ENCODE results near the gene TLX1.

Gene TLX1

GRCh38 chr10:101136007-101136707 is 5.1 kb downstream of the TLX1 start:
- TF ChIP-seq CTCF (IDR thresholded peaks at IDR 0.05): no peak
- Histone ChIP-seq H3K27me3 (peaks cover 100% of the 10 kb centered on the region), H3K9me3 (no peaks in the 10 kb centered on the region), H3K36me3 (no peaks in the 10 kb centered on the region), H3K27ac (no peak overlapping the region), H3K4me1 (ENCODE audit: control insufficient read depth in 1 of 2, insufficient read depth in 1 of 2, low read depth in 1 of 2, low read length in 1 of 2) (peaks cover 9% of the 10 kb centered on the region in 2 experiments), H3K4me3 (ENCODE audit: low read depth in 1 of 2, low read length in 1 of 2) (no peak overlapping the region)

GRCh38 chr10:101136708-101137121 is 5.6 kb downstream of the TLX1 start:
- peaks cover 9% of the 10 kb centered on the region in 2 experiments for H3K4me1 ChIP-seq (ENCODE audit: control insufficient read depth in 1 of 2, insufficient read depth in 1 of 2, low read depth in 1 of 2, low read length in 1 of 2)
- TF ChIP-seq CTCF (IDR thresholded peaks at IDR 0.05): no peak
- no peak overlapping the region for H3K27ac ChIP-seq
- no peak overlapping the region for H3K4me3 ChIP-seq (ENCODE audit: low read depth in 1 of 2, low read length in 1 of 2)
- H3K27me3 ChIP-seq: peaks cover 100% of the 10 kb centered on the region
- no peaks in the 10 kb centered on the region for H3K36me3 ChIP-seq
- no peaks in the 10 kb centered on the region for H3K9me3 ChIP-seq

DNA sequence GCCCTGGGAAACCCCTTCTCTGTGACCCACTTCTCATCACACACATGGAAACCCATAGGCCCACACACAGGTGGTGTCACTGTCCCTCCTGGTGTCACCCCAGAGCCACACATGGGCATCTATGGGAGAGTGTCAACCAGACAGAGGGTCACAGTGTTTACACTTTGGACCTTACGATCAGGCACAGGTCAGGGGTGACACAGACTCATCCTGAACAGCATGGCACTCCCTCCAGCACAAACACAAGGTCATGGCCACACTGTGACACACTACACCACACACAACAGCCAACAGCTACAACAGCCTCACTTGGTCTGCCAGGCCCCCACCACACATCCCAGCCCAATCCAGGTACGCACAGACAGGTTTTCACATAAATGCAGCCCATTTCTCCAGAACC is 6.2 kb downstream of the TLX1 start:
- peaks cover 9% of the 10 kb centered on the region in 2 experiments for H3K4me1 ChIP-seq (ENCODE audit: control insufficient read depth in 1 of 2, insufficient read depth in 1 of 2, low read depth in 1 of 2, low read length in 1 of 2)
- peaks cover 100% of the 10 kb centered on the region for H3K27me3 ChIP-seq
- H3K9me3 ChIP-seq: no peaks in the 10 kb centered on the region
- no peak overlapping the region for H3K4me3 ChIP-seq (ENCODE audit: low read depth in 1 of 2, low read length in 1 of 2)
- no peak for TF ChIP-seq CTCF (IDR thresholded peaks at IDR 0.05)
- H3K36me3 ChIP-seq: no peaks in the 10 kb centered on the region
- no peak overlapping the region for H3K27ac ChIP-seq

DNA sequence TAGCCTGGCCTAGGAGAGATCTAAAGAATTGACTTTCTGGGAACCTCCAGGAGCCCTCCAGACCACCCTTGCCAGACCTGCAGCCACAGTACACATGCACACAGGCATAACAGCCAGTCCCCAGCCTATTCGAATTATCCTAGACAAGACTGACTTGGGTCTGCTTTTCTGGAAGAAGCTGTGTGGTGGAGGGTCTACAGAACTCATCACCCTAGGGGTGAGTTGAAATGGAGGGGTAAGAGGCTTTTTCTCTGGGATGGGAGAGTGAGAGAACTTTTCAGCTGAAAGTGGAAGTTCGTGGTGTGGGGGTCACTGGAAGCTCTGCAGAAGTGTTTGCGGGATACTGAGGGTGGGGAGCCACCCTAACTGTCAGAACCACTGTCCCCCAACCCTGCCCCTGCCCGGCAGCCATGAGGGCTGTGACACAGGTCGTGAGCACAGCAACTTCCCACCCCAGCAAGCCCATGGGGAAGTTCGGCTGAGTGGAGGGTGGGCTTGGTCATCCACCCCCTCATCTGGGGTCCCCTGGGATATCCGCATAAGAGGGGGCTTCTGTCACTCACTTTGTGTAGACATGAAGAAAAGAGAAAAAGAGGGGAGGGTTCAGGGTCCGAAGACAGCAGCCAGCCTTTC is 7.8 kb downstream of the TLX1 start:
- Histone ChIP-seq H3K4me1 (ENCODE audit: control insufficient read depth in 1 of 2, insufficient read depth in 1 of 2, low read depth in 1 of 2, low read length in 1 of 2) (peaks cover 9 to 11% of the 10 kb centered on the region in 2 experiments), H3K4me3 (ENCODE audit: low read depth in 1 of 2, low read length in 1 of 2) (no peak overlapping the region), H3K9me3 (no peaks in the 10 kb centered on the region), H3K36me3 (no peaks in the 10 kb centered on the region), H3K27ac (no peak overlapping the region), H3K27me3 (peaks cover 100% of the 10 kb centered on the region)
- TF ChIP-seq CTCF (IDR thresholded peaks at IDR 0.05): no peak

DNA sequence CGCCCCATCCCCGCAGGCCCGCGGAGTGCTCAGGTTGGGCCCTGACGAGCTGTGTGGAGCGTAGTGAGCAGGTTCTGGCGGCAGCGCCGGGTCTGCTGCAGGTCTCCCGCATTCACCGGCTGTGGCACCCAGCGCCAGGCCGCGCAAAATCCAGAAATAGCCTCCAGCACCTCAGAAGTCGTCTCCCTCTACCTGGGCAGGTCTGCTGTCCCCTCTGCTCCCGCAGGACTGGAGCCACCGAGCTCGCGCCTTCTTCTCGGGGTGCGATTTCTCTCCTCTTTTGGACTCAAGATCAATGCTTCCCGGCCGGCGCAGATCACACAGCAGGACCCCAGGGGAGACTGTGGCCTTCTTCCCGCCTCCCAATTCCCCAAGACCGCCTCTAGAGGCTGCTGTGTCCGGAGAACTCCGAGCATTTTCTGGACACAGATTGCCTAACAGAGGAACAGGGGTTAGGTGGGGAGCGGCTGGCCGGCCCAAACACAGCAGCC is 8.4 kb downstream of the TLX1 start:
- no peak for TF ChIP-seq CTCF (IDR thresholded peaks at IDR 0.05)
- H3K27me3 ChIP-seq: peaks cover 100% of the 10 kb centered on the region
- no peak overlapping the region for H3K27ac ChIP-seq
- H3K36me3 ChIP-seq: no peaks in the 10 kb centered on the region
- H3K9me3 ChIP-seq: no peaks in the 10 kb centered on the region
- no peak overlapping the region for H3K4me3 ChIP-seq (ENCODE audit: low read depth in 1 of 2, low read length in 1 of 2)
- H3K4me1 ChIP-seq (ENCODE audit: control insufficient read depth in 1 of 2, insufficient read depth in 1 of 2, low read depth in 1 of 2, low read length in 1 of 2): peaks cover 9 to 11% of the 10 kb centered on the region in 2 experiments
